Measurements from ENCODE around the gene KRTAP12-3.
"Not testable (repeated sequence)": the region's sequence is repeated elsewhere in the genome, so short reads cannot be mapped to it uniquely, and the experiment has no call there.

The KRTAP12-3 gene

DNA sequence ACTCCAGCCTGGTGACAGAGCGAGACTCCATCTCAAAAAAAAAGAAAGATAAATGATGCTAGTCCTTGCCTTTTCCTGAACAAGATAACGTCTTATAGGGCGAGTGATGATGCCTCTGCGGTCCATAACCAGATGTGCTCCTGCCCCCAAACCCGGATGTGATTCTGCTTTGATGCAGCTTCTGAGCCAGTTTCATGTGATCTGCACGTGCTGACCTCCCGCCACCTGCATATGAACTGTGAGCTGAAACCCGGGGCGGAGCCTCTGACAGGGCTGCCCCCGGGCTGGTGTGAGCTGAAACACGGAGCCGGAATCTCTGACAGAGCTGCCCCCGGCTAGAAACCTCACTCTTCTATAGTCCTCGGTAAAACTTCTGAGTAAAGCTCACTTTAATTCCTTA is 4.6 kb upstream of the KRTAP12-3 start:
- no peak for DNase-seq

DNA sequence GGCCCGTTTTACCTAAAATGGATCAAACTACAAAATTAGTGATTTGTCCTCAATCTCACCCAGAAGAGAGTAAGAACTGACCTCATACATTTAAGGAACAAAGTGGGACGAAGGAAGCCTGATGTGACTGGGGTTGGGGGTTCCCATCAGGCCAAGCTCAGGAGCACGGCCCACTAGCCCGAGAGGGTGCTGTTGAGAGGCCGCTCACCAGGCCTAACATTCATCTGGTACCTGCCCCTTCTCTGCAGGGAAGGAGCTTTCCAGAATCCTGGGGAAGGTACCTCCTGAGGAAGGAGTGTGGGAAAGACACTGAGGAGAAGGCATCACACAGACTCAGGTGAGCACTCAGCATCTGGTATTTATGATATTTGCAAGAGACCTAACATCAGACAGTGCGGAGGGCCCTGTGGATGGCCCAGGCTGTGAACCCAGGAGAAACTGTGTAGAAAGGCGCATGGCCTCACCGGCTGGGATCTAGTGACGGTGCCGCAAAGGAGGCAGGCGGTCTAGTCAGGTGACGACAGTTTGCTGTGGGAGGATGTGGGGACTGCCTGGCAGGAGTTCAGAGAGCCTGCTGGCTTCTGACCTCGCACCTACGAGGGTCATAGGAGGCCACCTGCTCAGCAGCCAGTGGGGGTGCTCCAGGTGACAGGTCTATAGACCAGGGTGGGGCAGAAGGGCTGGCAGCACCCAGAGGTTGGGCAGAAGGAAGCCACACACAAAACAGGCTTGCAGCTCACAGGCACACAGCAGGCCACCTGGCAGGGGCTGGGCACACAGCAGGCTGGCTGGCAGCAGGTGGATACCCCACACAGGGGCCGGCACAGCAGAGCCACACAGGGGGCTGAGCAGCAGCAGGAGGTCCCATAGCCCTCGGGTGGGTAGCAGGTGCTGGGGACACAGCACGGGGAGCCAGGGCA is 3.8 kb upstream of the KRTAP12-3 start:
- DNase-seq: no peak

- DNase-seq: no peak
These were observed 3.1 kb upstream of the KRTAP12-3 start, which contains the start of gene KRTAP12-4 for GRCh38 chr21:44654576-44655175. Gene KRTAP12-4 (minus strand): TSS chr21:44654659. CDS start chr21:44654614, 45 bp downstream.

DNA sequence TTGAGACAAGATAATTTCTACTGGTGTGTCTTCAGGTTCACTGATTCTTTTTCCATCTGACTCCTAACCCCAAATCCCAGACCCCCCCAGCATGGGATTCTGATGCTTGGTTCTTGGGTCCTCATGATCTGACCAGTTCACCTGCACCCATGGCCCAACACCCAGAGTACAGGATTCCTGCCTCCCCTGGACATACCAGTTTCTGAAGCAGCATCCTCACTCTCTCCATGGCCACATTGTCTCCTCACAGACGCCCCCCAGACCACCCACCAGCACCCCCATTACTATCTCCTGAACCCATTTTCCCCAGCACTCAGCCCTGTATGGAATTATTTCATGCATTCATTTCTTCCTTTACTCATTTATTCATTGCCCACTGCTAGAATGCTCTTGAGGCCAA is 864 bp upstream of the KRTAP12-3 start:
- no peak for DNase-seq

- no peak for DNase-seq
These were observed 794 bp downstream of the KRTAP12-3 start for GRCh38 chr21:44658541-44658910.

DNA sequence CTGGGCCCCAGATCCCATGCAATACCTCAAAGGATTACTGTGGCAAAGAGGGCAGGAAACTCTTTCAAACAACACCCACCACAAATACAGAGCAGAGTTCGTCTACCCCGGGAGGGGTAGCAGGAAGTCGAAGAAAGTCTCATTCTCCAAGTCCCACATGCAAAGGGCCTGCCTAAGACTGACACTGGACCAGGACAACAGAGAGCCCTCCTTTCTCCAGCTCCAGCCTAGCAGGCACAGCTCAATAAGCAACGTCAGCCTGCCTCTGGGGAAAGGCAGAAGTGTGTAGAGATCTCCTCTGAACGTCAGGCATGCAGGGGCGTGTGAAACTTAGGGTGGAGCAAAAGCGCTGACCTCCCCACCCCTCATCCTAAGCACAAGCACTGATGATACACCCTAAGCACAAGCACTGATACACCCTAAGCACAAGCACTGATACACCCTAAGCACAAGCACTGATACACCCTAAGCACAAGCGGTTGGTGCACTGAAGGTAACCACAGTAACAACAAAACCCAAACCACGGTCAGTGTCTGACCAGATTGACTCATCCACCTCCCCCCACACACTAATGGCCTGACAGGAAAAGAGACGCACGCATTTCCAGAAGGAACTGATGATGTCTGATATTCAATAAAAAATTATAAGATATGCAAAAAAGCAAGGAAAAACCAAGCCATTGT is 1.3 kb downstream of the KRTAP12-3 start:
- DNase-seq: no peak

- DNase-seq: not testable (repeated sequence)
These were observed 3.8 kb downstream of the KRTAP12-3 start for GRCh38 chr21:44661567-44661966.

- no peak for DNase-seq
These were observed 7.0 kb downstream of the KRTAP12-3 start for GRCh38 chr21:44664691-44665090.

DNA sequence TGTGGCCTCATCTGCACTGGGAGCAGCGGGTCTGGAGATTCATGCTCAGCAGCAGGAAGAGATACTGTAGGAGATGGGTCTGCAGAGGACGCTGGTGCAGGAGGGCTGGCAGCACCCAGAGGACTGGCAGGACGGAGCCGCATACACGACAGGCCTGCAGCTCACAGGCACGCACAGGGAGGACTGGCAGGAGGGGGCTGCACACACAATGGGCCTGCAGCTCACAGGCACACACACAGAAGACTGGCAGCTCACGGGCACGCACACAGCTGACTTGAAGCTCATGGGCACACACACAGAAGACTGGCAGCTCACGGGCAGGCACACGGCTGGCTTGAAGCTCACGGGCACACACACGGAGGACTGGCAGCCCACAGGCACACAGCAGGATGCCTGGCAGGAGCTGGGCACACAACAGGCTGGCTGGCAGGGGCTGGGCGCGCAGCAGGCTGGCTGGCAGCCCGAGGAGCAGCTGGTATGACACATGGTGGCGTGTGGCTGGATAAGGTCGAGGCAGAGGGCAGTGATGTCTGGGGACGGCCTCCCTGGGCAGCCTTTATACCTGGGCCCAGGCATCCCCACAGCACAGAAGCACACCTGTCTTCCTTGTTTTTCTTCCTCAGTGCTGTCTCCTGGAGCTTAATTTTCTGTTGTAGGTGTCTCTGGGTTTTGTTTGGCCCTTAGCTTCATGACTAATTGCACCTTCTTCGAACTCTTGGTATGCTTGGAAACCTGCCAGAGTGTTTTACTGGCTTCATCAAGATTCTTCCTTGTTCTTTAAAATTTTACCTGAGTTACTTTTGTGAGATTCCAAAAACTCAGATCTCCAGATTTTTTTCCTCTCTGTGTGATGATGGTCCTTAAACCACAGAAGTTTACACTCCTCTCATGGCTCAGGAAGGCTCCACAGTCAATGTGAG is 8.9 kb downstream of the KRTAP12-3 start, which contains the start of gene KRTAP12-2:
TSS of gene KRTAP12-2 (minus strand) at position 527 of the 920 bp plus-strand sequence. CDS start at position 486, 41 bp downstream.
- no peak for DNase-seq

DNA sequence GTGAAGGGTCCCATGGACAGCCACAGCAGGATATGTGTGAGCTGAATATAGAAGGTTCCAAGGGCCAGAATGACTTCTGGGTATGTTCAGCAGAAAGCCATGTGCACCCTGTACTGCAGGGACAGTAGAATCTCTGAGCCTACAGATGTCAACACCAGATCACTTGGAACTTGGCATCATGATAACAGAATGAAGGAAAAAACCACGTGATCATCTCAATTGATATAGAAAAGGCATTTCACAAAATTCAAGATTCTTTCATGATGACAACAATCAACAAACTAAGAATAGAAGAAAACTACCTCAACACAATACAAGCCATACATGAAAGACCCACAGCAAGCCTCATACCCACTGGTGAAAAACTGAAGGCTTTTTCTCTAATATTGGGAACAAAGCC is 9.9 kb downstream of the KRTAP12-3 start:
- DNase-seq: no peak

GRCh38 chr21:44670642-44671432 is 13.1 kb downstream of the KRTAP12-3 start:
- DNase-seq: no peak

- DNase-seq: no peak
These were observed 14.2 kb downstream of the KRTAP12-3 start for GRCh38 chr21:44671911-44672310.

- DNase-seq: no peak
These were observed 20.1 kb downstream of the KRTAP12-3 start for GRCh38 chr21:44677881-44678280.

GRCh38 chr21:44681152-44681551 is 23.4 kb downstream of the KRTAP12-3 start:
- no peak for DNase-seq

DNA sequence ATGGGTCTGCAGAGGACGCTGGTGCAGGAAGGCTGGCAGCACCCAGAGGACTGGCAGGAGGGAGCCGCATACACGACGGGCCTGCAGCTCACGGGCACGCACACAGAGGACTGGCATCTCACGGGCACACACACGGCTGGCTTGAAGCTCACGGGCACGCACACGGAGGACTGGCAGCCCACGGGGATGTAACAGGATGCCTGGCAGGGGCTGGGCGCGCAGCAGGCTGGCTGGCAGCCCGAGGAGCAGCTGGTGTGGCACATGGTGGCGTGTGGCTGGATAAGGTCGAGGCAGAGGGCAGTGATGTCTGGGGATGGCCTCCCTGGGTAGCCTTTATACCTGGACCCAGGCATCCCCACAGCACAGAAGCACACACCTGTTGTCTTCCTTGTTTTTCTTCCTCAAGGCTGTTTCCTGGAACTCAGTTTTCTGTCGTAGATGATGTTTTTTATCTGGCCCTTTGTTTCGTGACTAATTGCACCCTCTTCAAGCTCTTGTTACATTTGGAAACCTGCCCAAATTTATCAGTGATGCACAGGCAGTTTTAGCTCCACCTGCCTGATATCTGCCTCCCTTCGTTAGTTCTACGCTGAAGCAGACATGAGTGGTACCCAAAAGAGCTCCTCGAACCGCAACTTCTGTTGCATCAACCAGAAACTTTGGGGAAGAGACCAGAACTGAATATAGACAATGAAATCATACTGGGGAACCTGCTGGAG is 24.3 kb downstream of the KRTAP12-3 start, which contains the start of gene KRTAP12-1:
TSS of gene KRTAP12-1 (minus strand) at position 303 of the 719 bp plus-strand sequence. CDS start at position 263, 40 bp downstream.
- DNase-seq: no peak

- DNase-seq: no peak
These were observed 24.9 kb downstream of the KRTAP12-3 start for GRCh38 chr21:44682580-44683151.

DNA sequence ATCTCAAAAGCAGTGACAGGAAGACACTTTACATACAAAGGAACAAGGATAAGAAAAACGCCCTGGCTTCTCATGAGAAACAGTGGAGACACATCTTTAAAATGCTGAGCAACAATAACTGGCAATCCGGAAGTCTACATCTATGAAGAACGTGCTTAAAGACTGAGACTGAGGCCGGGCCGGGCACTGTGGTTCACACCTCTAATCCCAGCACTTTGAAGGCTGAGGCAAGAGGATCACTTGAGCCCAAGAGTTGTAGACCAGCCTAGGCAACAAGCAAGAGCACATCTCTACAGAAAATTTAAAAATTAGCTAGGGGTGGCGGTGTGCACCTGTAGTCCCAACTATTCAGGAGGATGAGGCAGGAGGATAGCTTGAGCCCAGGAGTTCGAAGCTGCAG is 26.3 kb downstream of the KRTAP12-3 start:
- no peak for DNase-seq

DNA sequence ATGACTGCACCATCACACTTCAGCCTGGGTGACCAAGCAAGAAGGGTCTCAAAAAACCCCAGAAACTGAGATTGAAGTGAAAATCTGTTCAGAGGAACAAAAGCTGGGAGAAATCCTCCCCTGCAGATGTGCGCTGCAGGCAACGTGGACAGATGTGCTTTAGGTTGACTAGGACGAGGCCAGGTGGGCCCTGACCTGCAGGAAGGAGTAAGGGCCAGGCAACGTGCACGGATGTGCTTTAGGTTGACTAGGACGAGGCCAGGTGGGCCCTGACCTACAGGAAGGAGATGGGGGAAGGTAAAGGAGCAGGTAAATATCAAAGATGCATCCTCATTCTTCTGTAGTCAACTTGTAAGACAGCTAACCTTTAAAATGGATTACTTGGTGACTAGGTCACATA is 26.8 kb downstream of the KRTAP12-3 start:
- DNase-seq: no peak

GRCh38 chr21:44685050-44685449 is 27.3 kb downstream of the KRTAP12-3 start:
- not testable (repeated sequence) for DNase-seq
